ENCODE measurements around the gene RAB20. TPM values are rescaled to one million over a fixed set of nuclear protein-coding genes. Genes with fewer than 3 reads are reported as not detected.

RAB20 gene
- total RNA-seq, 1 experiment from 2014 or later, result 12.3 TPM

DNA sequence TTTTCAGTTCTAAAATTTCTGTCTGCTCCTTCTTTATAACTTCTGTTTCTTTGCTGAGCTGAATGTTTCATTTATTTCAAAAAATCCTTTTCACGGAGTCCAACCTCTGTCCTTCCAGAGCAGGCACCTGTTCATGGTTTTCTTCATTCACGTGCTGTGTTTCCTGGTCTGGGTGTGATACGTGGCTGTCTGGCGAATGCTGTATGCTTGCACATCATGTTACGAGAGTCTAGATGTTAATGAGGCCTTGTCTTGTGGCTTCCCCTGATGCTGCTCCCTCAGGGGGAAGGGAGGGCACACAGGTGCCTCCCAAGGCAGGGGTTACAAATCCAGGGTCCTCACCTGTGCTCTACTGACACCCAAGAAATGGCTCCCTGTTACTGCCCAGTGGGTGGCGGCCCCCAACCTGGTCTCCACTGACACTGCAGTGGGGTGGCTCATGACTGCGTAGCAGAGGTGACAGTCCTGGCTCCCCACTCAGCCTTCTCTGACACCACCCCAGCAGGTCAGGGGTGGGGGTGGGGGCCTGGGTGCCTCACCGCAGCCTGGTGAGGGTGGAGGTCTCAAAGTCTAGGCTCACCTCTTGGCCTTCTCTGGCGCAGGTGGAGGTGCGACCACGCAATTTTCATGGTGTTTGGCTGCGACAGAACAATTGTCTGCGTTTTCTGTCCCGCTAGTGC, 20.1 kb upstream of the RAB20 start:
- H3K23ac ChIP-seq (ENCODE audit: insufficient read length, low read depth, low read length), result no peak overlapping the region
- no peak overlapping the region for H2AK5ac ChIP-seq (ENCODE audit: insufficient read length, low read length)
- no peak overlapping the region; the same call in 1 of the 2 replicates for H3K14ac ChIP-seq (ENCODE audit: insufficient read depth, low read length)
- no peak overlapping the region for H3K27ac Mint-ChIP-seq
- H2AFZ ChIP-seq (ENCODE audit: low read length), result no peak overlapping the region
- no peaks in the 10 kb centered on the region for H3K79me2 ChIP-seq (ENCODE audit: insufficient read depth, low read length)
- H3K4me1 ChIP-seq (ENCODE audit: insufficient read depth, low read length), result no peaks in the 10 kb centered on the region
- H3K9ac ChIP-seq (ENCODE audit: extremely low read depth, insufficient read length, low read length), result no peak overlapping the region
- H3K4me2 ChIP-seq (ENCODE audit: insufficient read depth, insufficient read length, low read length), result no peak overlapping the region
- no peak overlapping the region for H3K18ac ChIP-seq (ENCODE audit: insufficient read length, low read depth, low read length)
- WGBS (ENCODE audit: extremely low coverage, insufficient read length, low lambda C conversion rate), result no CpG with 5 or more reads among the region's 14 CpGs
- H4K8ac ChIP-seq (replicated peaks; ENCODE audit: insufficient read length, low read depth, low read length), result no peak overlapping the region
- H3K56ac ChIP-seq (ENCODE audit: insufficient read length, low read depth, low read length), result no peak overlapping the region
- no peak overlapping the region for H2BK120ac ChIP-seq (ENCODE audit: low read depth, low read length, poor library complexity, severe bottlenecking)
- no peaks in the 10 kb centered on the region for H3K9me3 Mint-ChIP-seq
- H4K20me1 ChIP-seq (ENCODE audit: control insufficient read depth, insufficient read depth, insufficient read length), result no peaks in the 10 kb centered on the region
- no peaks in the 10 kb centered on the region for H3K23me2 ChIP-seq (ENCODE audit: insufficient read length, low read depth, low read length, poor library complexity, severe bottlenecking)
- H3K4me3 Mint-ChIP-seq, result no peak overlapping the region
- H2BK20ac ChIP-seq (ENCODE audit: low read depth, low read length, poor library complexity, severe bottlenecking), result no peak overlapping the region
- H3K27me3 ChIP-seq (ENCODE audit: insufficient read depth, low read length), result no peaks in the 10 kb centered on the region
- H4K91ac ChIP-seq (ENCODE audit: insufficient read length, low read depth, low read length), result no peak overlapping the region
- H2BK15ac ChIP-seq (ENCODE audit: low read depth, low read length), result no peak overlapping the region
- H2BK5ac ChIP-seq (ENCODE audit: insufficient read length, low read length), result no peak overlapping the region
- no peak overlapping the region for H4K5ac ChIP-seq (ENCODE audit: insufficient read length, low read depth, low read length)
- H3K27me3 Mint-ChIP-seq (ENCODE audit: low read depth), result peaks cover 2% of the 10 kb centered on the region; the same call in 1 of the 2 replicates
- no peak overlapping the region for H3K4ac ChIP-seq (ENCODE audit: low read depth, low read length)
- TF ChIP-seq, protein P1, sequence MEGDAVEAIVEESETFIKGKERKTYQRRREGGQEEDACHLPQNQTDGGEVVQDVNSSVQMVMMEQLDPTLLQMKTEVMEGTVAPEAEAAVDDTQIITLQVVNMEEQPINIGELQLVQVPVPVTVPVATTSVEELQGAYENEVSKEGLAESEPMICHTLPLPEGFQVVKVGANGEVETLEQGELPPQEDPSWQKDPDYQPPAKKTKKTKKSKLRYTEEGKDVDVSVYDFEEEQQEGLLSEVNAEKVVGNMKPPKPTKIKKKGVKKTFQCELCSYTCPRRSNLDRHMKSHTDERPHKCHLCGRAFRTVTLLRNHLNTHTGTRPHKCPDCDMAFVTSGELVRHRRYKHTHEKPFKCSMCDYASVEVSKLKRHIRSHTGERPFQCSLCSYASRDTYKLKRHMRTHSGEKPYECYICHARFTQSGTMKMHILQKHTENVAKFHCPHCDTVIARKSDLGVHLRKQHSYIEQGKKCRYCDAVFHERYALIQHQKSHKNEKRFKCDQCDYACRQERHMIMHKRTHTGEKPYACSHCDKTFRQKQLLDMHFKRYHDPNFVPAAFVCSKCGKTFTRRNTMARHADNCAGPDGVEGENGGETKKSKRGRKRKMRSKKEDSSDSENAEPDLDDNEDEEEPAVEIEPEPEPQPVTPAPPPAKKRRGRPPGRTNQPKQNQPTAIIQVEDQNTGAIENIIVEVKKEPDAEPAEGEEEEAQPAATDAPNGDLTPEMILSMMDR (conservative IDR thresholded peaks at IDR 0.05), result no peak
- no peaks in the 10 kb centered on the region for H3K36me3 Mint-ChIP-seq (ENCODE audit: insufficient read depth in 1 of 3, low read depth in 3 of 3)
- no peak overlapping the region for H2BK12ac ChIP-seq (ENCODE audit: insufficient read length, low read depth, low read length)
- no peak overlapping the region for H3T11ph ChIP-seq (ENCODE audit: low read length)
- DNase-seq, result no peak
- no peak overlapping the region for H3K27ac ChIP-seq (ENCODE audit: insufficient read length, low read depth, low read length)
- no peaks in the 10 kb centered on the region for H3K9me3 ChIP-seq (ENCODE audit: control insufficient read depth, low read depth, low read length)
- no peaks in the 10 kb centered on the region for H3K79me1 ChIP-seq (ENCODE audit: insufficient read depth, low read depth, low read length, poor library complexity, severe bottlenecking)
- no peaks in the 10 kb centered on the region for H3K4me1 Mint-ChIP-seq
